ENCODE results near the gene GNAI2. TPM values are rescaled to one million over a fixed set of nuclear protein-coding genes. Genes with fewer than 3 reads are reported as not detected.

GNAI2 gene
- polyA plus RNA-seq, 1 of the 3 experiments (the other 2 are of a cell fraction): 649 TPM

DNA sequence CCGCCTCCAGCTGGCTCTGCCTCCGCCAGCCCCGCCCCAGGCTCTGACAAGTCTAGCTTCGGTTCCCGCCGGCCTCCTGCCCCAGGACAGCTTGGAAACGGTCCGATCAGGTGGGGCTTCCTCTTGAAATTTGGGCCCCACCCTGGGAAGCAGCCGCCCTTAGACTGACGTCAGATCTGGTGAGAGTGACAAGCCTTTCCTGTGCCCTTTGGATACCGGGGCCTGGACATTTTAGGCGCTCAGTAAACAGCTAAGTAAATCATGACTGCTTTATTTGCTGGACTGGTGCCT lies 63.6 kb downstream of the GNAI2 start (continued):
- TF ChIP-seq FOXM1 (IDR thresholded peaks at IDR 0.05; ENCODE audit: low read depth) (no peak), JUND (IDR thresholded peaks at IDR 0.05) (no peak), GABPA (IDR thresholded peaks at IDR 0.05; ENCODE audit: low read depth) (no peak)
- TF ChIP-seq, protein P1, sequence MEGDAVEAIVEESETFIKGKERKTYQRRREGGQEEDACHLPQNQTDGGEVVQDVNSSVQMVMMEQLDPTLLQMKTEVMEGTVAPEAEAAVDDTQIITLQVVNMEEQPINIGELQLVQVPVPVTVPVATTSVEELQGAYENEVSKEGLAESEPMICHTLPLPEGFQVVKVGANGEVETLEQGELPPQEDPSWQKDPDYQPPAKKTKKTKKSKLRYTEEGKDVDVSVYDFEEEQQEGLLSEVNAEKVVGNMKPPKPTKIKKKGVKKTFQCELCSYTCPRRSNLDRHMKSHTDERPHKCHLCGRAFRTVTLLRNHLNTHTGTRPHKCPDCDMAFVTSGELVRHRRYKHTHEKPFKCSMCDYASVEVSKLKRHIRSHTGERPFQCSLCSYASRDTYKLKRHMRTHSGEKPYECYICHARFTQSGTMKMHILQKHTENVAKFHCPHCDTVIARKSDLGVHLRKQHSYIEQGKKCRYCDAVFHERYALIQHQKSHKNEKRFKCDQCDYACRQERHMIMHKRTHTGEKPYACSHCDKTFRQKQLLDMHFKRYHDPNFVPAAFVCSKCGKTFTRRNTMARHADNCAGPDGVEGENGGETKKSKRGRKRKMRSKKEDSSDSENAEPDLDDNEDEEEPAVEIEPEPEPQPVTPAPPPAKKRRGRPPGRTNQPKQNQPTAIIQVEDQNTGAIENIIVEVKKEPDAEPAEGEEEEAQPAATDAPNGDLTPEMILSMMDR (IDR thresholded peaks at IDR 0.05): no peak

DNA sequence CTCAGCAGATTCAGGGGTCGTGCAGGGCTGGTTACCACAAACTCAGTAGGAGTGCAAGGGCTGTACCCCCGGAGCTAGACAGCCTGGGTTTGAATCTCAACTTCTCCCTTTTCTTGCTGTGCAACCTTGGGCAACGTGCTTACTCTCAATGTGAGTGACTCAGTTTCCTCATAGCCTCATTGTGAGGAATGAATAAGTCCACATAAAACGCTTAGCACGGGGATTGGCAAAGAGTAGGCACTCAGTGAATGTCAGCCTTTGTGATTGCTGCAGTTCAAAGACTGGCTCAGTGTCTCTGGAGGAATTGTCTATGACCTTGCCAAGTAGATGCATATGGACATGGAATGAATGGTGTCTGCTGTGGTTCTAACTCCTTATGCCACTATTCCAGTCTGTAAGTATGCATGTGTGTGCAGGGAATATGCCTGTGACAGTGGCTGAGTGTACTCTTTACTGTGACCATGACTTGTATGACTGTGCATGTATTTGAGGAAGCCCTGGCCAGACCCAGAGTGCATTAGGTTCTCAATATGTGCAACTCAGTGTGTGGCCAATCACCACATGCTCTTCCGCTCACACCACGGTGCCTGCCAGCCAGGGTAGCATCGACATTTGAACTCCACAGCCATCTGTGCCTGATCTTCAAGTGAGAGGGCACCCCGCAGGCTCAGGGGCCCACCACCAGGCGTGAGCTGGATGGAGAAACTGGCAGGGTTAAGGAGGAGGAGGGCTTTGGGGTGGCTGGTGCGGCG lies 64.1 kb downstream of the GNAI2 start:
- Histone ChIP-seq H3F3A (replicated peaks; ENCODE audit: insufficient read depth) (no peaks in the 10 kb centered on the region), H3K4me3 (ENCODE audit: low read depth in 2 of 2, low read length in 1 of 2) (peak overlapping the region; percentile 52 to 66), H3K9ac (peak overlapping the region; percentile 62), H2AFZ (ENCODE audit: low read depth) (peak overlapping the region; percentile 80), H4K20me1 (ENCODE audit: insufficient read depth) (no peaks in the 10 kb centered on the region), H3K27me3 (ENCODE audit: insufficient read depth) (no peaks in the 10 kb centered on the region), H3K27ac (ENCODE audit: low read depth in 2 of 2, low read length in 1 of 2) (peak overlapping the region; percentile 54 to 79; a peak in 3 of 4 replicates), H3K9me2 (no peaks in the 10 kb centered on the region), H3K4me1 (ENCODE audit: control insufficient read depth in 1 of 2, insufficient read depth in 2 of 2, low read depth in 1 of 2, low read length in 1 of 2) (peaks cover 10 to 38% of the 10 kb centered on the region in 2 experiments; a peak in 2 of 4 replicates), H3K36me3 (replicated peaks in 1 of 2; ENCODE audit: control insufficient read depth in 1 of 2, insufficient read depth in 2 of 2, low read length in 1 of 2) (peaks cover 0 to 6% of the 10 kb centered on the region in 2 experiments), H3K79me2 (ENCODE audit: insufficient read depth) (peaks cover 7% of the 10 kb centered on the region; the same call in 1 of the 2 replicates), H3K9me3 (no peaks in the 10 kb centered on the region), H3K4me2 (peak overlapping the region; percentile 86)
- POLR2A ChIA-PET: interaction anchor here (0.7 to 1.6 kb wide), 6 partner anchors 15 to 48 kb away, joined by 3 to 6 read pairs (median 4); partner anchors contain the start of gene TUSC2
- 55% methylated on average over 8 of the region's 12 CpGs for WGBS (ENCODE audit: low lambda C conversion rate)
- CTCF ChIA-PET: interaction anchor here (1.0 to 7.7 kb wide), 7 partner anchors 11 to 71 kb away, joined by 3 to 45 read pairs (median 4); partner anchors contain the start of gene LSMEM2
- no peak for DNase-seq
- TF ChIP-seq GATA2 (CRISPR knock-in tag; IDR thresholded peaks at IDR 0.05) (no peak), CHD2 (IDR thresholded peaks at IDR 0.05; ENCODE audit: low read length, partially characterized antibody) (no peak), IRF3 (IDR thresholded peaks at IDR 0.05; ENCODE audit: low read depth, low read length) (no peak), JUND (IDR thresholded peaks at IDR 0.05) (no peak)
- TF ChIP-seq, protein P1 (IDR thresholded peaks at IDR 0.05): no peak
